Smooth muscle cell (in vitro differentiated cells): ENCODE results near the gene DPYSL5. TPM values are rescaled to one million over a fixed set of nuclear protein-coding genes. Genes with fewer than 3 reads are reported as not detected.

Experiments used
- DNase-seq: peaks from one replicate; lab custom pipeline; 2025; ENCODE audit not compliant: unreplicated experiment; lab: John Stamatoyannopoulos, UW
- H2AFZ ChIP-seq: fragments of 200-600 bp; sonication (generic); 2 replicates; pipeline ENCODE4 v1.6.0; 2016; ENCODE audit warnings: antibody characterized with exemption, low read depth, mild to moderate bottlenecking
- H3F3A ChIP-seq: fragments of 200-600 bp; sonication (generic); 2 replicates; pipeline ENCODE4 v1.6.0; 2017; ENCODE audit warnings: antibody characterized with exemption, low read depth
- H3K27ac ChIP-seq: fragments of 200-600 bp; sonication (generic); 2 replicates; pipeline ENCODE4 v1.5.1; 2016; ENCODE audit warnings: low read depth, mild to moderate bottlenecking
- H3K27me3 ChIP-seq: fragments of 200-600 bp; sonication (generic); 2 replicates; pipeline ENCODE4 v1.6.1; 2016; ENCODE audit warnings: low read depth, mild to moderate bottlenecking
- H3K36me3 ChIP-seq: fragments of 200-600 bp; sonication (generic); 2 replicates; pipeline ENCODE4 v1.5.1; 2016; ENCODE audit warnings: low read depth
- H3K4me1 ChIP-seq: fragments of 200-600 bp; sonication (generic); 2 replicates; pipeline ENCODE4 v1.5.1; 2016; ENCODE audit warnings: low read depth
- H3K4me2 ChIP-seq: fragments of 200-600 bp; sonication (generic); 2 replicates; pipeline ENCODE4 v1.6.0; 2016; ENCODE audit warnings: mild to moderate bottlenecking
- H3K4me3 ChIP-seq: fragments of 200-600 bp; sonication (generic); 2 replicates; pipeline ENCODE4 v1.5.1; 2016; ENCODE audit warnings: mild to moderate bottlenecking
- H3K79me2 ChIP-seq: fragments of 200-600 bp; sonication (generic); 2 replicates; pipeline ENCODE4 v1.6.0; 2016; ENCODE audit warnings: low read depth, mild to moderate bottlenecking
- H3K9ac ChIP-seq: fragments of 200-600 bp; sonication (generic); 2 replicates; pipeline ENCODE4 v1.6.0; 2016; ENCODE audit warnings: low read depth
- H3K9me3 ChIP-seq: fragments of 200-600 bp; sonication (generic); replicated peaks from 2 replicates; pipeline ENCODE4 v1.5.1; 2016; ENCODE audit warnings: low read depth
- H4K20me1 ChIP-seq: fragments of 200-600 bp; sonication (generic); 2 replicates; pipeline ENCODE4 v1.6.0; 2016; ENCODE audit warnings: low read depth
- WGBS: methylation state at CpG from one replicate; pipeline ENCODE4 v1.1.7; 2016; ENCODE audit warnings: low lambda C conversion rate; 5-methylcytosine and 5-hydroxymethylcytosine counted together
- polyA plus RNA-seq: library from polyadenylated mRNA; unstranded; fragments of >200 nt; fragmentation: Nextera tagmentation; extraction: Ambion mirVana; gene quantifications from 2 replicates; pipeline ENCODE4 v1.2.1, GENCODE V29; 2016
- total RNA-seq: library from RNA; depleted of rRNA; stranded (reverse); fragments of >200 nt; gene quantifications from 2 replicates; pipeline ENCODE4 v1.2.3, GENCODE V29; 2014
- TF ChIP-seq, protein P1 (sequence below): fragments of 200-600 bp; sonication (generic); IDR thresholded peaks from 2 replicates; pipeline ENCODE4 v1.5.1; 2017; ENCODE audit warnings: borderline replicate concordance, mild to moderate bottlenecking, antibody characterized with exemption; ENCODE audit not compliant: insufficient read depth, poor library complexity, severe bottlenecking

Gene DPYSL5
- total and polyA plus RNA-seq, 2 experiments from 2014 or later: 0.40 TPM; not detected in 1

DNA sequence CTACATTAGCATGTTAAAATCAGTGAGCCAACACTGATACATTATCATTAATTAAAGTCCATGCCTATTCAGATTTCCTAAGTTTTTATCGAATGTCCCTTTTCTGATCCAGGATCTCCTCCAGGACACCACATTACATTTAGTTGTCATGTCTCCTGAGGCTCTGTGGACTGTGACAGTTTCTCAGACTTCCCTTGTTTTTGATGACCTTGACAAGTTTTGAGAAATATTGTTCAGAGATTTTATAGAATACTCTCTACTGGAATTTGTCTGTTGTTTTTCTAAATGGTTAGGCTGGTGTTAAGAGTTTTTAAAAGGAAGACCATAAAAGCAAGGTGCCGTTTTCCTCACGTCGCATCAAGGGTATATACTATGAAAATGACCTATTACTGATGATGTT is 106.2 kb downstream of the DPYSL5 start:
- no peak overlapping the region for H3K4me2 ChIP-seq
- 97% methylated on average over 4 of the region's 4 CpGs for WGBS

DNA sequence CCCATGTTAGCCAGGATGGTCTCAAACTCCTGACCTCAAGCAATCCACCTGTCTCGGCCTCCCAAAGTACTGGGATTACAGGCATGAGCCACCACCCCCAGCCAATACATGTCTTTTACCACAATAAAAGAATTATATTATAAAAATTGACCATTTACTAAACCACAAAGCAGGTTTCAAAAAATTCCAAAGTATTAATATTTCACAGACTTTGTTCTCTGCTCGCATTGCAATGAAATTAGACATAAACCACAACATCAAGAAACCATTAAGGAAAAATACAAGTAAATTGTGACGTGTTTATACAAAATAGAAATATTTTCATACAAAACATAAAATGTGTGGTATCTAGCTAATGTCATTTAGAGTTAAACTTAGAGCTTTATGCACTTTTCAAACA is 109.1 kb downstream of the DPYSL5 start:
- Histone ChIP-seq H2AFZ (no peak overlapping the region), H3K4me2 (no peak overlapping the region), H3K9ac (no peak overlapping the region), H3K36me3 (no peaks in the 10 kb centered on the region), H4K20me1 (no peaks in the 10 kb centered on the region), H3K4me3 (no peak overlapping the region), H3F3A (no peaks in the 10 kb centered on the region), H3K27ac (no peak overlapping the region), H3K9me3 (no peaks in the 10 kb centered on the region), H3K79me2 (no peaks in the 10 kb centered on the region), H3K27me3 (peaks cover 26% of the 10 kb centered on the region), H3K4me1 (no peaks in the 10 kb centered on the region)
- WGBS: 91% methylated on average over 3 of the region's 3 CpGs
- DNase-seq: no peak
- TF ChIP-seq, protein P1, sequence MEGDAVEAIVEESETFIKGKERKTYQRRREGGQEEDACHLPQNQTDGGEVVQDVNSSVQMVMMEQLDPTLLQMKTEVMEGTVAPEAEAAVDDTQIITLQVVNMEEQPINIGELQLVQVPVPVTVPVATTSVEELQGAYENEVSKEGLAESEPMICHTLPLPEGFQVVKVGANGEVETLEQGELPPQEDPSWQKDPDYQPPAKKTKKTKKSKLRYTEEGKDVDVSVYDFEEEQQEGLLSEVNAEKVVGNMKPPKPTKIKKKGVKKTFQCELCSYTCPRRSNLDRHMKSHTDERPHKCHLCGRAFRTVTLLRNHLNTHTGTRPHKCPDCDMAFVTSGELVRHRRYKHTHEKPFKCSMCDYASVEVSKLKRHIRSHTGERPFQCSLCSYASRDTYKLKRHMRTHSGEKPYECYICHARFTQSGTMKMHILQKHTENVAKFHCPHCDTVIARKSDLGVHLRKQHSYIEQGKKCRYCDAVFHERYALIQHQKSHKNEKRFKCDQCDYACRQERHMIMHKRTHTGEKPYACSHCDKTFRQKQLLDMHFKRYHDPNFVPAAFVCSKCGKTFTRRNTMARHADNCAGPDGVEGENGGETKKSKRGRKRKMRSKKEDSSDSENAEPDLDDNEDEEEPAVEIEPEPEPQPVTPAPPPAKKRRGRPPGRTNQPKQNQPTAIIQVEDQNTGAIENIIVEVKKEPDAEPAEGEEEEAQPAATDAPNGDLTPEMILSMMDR: no peak

More for the DNA sequence above, 106.2 kb downstream of the DPYSL5 start:
- H3F3A ChIP-seq: no peaks in the 10 kb centered on the region
- H3K4me3 ChIP-seq: no peak overlapping the region
- TF ChIP-seq, protein P1: no peak
- DNase-seq: no peak
- no peak overlapping the region for H3K27ac ChIP-seq
- H4K20me1 ChIP-seq: no peaks in the 10 kb centered on the region
- H3K36me3 ChIP-seq: no peaks in the 10 kb centered on the region
- H3K27me3 ChIP-seq: peaks cover 14% of the 10 kb centered on the region
- no peaks in the 10 kb centered on the region for H3K79me2 ChIP-seq
- no peak overlapping the region for H3K9ac ChIP-seq
- no peaks in the 10 kb centered on the region for H3K9me3 ChIP-seq
- no peaks in the 10 kb centered on the region for H3K4me1 ChIP-seq
- H2AFZ ChIP-seq: no peak overlapping the region

DNA sequence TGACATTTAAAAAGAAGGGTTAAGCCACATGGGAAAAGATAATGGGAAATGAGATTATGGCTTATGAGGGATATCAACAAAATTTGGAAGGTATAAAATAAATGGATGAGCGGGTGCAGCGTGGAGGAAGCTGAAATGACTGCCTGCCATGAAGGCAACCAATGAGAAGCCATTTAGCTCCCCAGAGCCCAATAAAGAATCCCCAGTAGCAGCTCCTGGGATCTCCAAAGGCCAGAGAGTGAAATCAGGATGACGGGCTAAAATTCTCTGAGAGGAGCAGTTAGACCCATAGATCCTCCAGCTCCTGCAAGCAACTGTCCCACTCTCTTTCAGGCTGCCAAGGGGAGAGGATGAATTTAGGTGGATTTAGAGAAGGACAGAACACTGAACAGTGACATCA is 109.6 kb downstream of the DPYSL5 start:
- Histone ChIP-seq H3K27me3 (peaks cover 26% of the 10 kb centered on the region), H3K4me2 (no peak overlapping the region), H3K4me1 (no peaks in the 10 kb centered on the region), H3K27ac (no peak overlapping the region), H3F3A (no peaks in the 10 kb centered on the region), H4K20me1 (no peaks in the 10 kb centered on the region), H3K36me3 (no peaks in the 10 kb centered on the region), H3K9me3 (no peaks in the 10 kb centered on the region), H3K79me2 (no peaks in the 10 kb centered on the region), H3K4me3 (no peak overlapping the region), H2AFZ (no peak overlapping the region), H3K9ac (no peak overlapping the region)
- no peak for DNase-seq
- WGBS: 84% methylated on average over 3 of the region's 3 CpGs
- TF ChIP-seq, protein P1: no peak

DNA sequence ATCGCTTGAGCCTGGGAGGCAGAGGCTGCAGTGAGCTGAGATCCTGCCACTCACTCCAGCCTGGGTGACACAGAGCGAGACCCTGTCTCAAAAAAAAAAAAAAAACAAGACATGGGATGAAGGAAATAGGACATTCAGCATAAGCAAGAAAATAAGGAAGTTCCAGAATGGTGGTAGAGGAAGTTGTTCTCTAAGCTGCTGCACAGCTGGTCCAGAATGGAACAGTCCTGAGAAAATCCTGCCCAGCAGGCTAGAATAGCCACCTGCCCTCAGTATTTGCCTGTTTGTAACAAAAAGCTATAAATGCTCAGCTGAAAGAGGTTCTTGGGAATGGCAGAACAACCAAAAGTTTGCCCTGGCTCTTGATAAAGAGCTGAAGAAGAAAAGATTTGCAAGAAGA is 111.4 kb downstream of the DPYSL5 start:
- Histone ChIP-seq H2AFZ (no peak overlapping the region), H3K9ac (no peak overlapping the region), H4K20me1 (no peaks in the 10 kb centered on the region), H3K4me1 (no peaks in the 10 kb centered on the region), H3K36me3 (no peaks in the 10 kb centered on the region), H3F3A (no peaks in the 10 kb centered on the region), H3K79me2 (no peaks in the 10 kb centered on the region), H3K4me3 (no peak overlapping the region), H3K4me2 (no peak overlapping the region), H3K9me3 (no peaks in the 10 kb centered on the region), H3K27ac (no peak overlapping the region), H3K27me3 (peaks cover 22% of the 10 kb centered on the region)
- WGBS: 95% methylated on average over 2 of the region's 2 CpGs
- DNase-seq: no peak
- TF ChIP-seq, protein P1: no peak
